HG02938 (cell line): Measurements from ENCODE around the gene INSM1.
"Not testable (repeated sequence)": the region's sequence is repeated elsewhere in the genome, so short reads cannot be mapped to it uniquely, and the experiment has no call there.

Source experiments
- ATAC-seq: cut with Tn5 transposase; IDR thresholded peaks from one replicate; pipeline ENCODE4 v1.9.1; 2021; ENCODE audit warnings: mild to moderate bottlenecking, moderate library complexity; ENCODE audit not compliant: unreplicated experiment

The INSM1 gene, protein sequence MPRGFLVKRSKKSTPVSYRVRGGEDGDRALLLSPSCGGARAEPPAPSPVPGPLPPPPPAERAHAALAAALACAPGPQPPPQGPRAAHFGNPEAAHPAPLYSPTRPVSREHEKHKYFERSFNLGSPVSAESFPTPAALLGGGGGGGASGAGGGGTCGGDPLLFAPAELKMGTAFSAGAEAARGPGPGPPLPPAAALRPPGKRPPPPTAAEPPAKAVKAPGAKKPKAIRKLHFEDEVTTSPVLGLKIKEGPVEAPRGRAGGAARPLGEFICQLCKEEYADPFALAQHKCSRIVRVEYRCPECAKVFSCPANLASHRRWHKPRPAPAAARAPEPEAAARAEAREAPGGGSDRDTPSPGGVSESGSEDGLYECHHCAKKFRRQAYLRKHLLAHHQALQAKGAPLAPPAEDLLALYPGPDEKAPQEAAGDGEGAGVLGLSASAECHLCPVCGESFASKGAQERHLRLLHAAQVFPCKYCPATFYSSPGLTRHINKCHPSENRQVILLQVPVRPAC

DNA sequence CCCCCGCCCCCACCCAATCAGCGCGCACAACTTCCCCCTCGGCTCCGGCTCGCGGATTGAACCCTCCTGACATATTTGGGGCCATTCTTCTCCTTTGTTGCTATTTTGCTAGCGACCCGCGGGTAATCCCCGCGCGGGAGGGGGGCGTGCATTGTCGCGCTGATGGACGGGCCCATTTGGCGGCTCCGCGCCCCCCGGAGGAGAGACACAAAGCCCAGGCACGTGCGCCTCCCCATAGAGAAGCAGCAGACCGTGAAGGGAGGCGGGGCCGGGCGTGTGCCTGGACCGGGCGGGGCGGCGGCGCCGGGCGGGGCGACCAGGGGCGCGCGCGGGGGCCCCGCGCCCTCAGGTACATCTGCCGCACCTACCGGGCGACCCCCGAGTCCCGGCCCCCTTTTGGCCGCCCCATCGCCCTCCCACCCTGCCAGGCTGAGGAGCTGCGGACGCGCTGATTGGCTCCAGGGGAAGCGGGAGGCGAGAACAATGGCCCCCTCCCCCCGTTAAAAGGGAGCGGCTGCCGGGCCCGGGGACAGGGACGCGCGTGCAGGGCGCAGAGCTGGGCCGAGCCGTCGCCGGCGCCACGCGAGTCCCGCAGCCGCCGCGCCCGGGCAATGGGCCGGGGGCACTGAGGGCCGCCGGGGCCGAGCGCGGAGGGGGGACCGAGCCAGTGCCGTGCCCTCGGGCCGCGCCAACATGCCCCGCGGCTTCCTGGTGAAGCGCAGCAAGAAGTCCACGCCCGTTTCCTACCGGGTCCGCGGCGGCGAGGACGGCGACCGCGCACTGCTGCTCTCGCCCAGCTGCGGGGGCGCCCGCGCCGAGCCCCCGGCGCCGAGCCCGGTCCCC lies at the start of gene INSM1:
Gene INSM1 (plus strand): TSS at position 530 of the 843 bp plus-strand sequence. CDS start 164 bp downstream, at position 694.
- no peak for ATAC-seq

DNA sequence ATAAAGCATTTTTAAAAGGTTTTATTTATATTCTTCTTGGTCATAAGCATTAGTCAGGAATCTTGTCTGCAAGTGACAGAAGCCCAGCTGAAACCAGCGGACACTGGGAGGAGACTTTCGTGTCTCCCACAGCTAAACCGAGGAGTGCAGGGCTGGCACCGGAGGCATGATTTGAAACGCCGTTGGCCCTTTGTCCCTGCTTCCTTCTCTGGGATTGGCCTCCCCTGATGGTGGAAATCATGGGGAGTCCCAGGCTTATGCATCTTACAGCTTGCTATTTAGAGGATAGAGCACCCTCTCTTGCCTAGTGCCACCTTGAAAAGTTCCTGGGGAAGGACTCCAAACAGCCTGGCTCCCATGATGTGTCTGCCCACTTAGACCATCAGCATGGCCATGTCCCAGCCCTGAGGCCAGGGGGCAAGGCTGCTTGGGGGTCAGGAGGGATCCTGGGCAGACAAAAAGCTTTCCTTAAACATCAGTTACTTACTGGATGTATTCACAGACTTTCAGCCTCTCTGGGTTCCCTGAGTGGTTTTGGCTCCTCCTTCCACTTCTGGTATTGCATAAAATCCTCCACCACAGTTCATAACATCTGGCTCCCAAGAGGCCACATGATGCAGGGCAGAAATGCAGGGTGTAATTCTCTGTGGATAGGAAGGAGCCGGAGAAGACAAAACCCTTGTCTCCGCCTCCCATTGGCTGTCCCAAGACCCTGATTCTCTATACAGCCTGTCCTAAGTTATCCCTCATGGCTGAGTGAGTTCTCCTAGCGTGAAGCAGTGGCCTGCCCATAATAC lies 49.3 kb upstream of the INSM1 start:
- no peak for ATAC-seq

DNA sequence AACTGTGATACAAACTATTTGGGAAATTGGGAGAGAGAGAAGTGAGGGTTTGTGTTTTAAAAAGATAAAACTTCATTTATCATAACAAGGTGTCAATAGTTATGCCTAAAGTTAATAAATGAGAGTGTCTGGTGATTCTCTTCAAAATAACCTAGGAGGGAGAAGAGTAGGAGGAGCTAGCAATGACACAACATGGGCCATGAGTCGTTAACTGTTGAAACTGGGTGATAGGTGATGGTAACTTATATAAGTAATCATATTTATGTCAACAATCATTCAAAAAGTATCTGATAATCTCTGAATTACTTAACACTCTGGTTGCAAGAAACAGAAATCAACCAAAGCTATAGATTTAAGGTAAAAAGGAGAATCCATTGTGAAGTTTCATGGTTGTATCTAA lies 46.8 kb upstream of the INSM1 start:
- ATAC-seq = no peak

DNA sequence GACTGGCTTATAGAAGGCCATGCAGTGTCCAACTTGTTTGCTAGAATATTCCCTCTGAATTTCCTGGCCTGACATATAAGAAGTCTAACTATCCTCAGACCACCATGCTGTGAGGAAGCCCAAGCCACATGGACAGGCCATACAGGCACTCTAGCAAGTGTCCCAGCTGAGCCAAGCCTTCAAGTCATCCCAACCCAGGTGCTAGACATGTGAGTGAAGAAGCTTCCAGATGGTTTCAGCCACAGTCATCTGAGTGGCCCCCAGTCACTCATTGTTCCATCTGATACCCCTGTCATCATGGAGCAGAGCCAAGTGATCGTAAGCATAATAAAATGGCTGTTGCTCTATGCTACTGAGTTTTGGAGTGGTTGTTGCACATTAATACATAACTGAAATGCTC lies 46.0 kb upstream of the INSM1 start:
- ATAC-seq = no peak

DNA sequence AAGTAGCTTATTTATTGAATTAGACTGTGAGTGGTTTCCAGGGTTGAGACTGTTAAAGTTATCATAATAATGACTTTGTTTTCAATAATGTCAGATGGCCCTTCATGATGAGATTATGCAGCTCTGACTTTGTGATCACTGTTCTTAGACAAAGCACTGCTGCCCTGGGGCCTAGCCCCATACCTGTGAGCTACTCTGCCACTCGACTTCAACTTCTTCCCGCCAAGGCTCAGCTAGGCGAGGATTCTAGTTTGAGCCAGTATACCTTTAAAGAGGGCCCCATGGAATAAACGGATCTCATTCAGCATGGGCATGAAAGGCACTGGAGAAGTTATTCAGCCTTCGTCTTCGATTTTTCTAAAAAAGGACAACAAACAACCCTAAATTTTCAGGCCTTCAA lies 45.0 kb upstream of the INSM1 start:
- ATAC-seq = no peak

DNA sequence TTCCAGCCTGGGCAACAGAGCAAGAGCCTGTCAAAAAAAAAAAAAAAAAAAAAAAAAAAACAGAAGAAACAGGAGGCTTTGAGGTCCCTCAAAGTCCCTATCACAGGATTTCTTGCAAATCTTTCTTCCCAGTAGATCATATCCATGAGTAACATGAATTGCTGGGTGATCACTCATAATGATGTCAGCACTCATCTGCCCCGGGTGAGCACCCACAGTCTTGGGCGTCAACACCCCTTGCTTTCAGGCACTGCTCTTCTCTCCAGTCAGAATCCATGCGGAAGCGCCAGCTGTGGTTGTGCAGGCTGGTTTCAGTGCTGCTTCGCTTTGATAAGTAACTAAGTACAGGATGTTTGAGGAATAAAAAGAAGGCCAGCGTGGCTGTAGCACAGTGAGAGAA lies 40.2 kb upstream of the INSM1 start:
- no peak for ATAC-seq

DNA sequence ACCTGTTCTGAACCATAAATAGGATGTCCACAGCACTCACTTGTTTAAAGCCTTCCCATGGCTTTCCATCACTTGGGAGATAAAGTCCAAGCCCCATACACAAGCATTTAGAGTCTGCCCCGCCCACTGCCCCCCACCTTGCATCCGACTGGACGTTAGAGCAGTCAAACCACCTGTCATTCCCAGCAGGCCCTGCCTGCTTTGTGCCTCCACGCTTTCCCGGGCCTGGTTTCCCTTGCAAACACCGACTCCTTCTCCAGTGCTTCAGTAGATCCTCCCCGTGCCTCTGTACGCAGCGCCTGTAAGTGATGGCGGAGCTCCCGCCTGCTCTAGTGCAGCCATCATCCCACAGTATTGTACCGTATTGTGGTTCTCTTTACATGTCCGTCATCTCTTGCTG lies 38.3 kb upstream of the INSM1 start:
- no peak for ATAC-seq

DNA sequence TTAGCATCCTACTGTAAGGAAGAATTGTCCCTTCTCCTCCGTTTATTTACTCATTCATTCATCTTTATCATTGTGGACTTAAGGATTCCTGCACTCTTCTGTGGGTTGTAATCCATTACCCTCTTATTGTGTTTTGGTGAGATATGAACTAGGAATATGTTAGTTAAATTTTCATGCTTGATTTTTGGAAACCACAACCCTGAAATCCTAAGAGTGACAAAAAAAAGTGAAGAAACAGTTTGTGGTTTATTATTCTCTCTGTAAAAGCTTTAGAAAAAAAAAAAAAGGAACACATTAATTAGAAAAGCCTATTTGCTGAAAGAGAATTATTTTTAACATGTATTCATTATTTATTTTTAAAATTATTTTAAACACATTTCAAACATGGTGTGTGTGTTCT lies 36.7 kb upstream of the INSM1 start:
- ATAC-seq = no peak

DNA sequence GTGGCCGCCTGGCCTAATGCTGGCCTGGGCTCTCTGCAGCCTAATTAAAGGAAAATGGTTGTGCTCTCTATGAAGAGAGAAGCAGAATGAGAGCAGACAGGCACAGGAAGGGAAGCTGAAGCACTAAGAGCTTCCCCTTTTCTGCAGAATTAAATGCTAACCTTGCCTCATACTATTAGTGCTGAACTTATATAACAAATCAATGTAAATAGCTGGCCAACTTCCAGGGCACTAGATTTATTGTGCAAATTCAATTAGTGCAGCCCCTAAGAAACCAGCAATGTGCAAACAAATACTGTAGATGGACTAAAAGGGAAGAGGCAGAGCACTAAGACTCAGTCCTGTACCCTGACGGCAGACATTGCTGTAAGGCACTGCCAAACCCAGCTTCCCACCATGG lies 36.1 kb upstream of the INSM1 start:
- no peak for ATAC-seq

DNA sequence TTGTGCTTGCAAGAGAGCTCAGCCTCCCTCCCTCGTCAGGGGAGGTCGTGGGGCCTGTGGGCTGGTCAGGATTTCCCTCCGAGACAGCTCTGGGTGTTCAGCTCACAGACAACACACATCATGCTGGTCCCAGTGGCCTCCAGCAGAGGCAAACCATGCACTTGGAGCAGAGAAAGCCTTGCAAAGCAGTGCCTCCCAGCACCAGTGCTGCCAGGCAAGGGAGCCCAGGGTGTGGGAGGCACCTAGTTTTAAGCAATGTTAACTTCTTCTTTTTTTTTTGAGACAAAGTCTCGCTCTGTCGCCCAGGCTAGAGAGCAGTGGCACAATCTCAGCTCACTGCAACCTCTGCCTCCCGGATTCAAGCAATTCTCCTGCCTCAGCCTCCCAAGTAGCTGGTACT lies 34.0 kb upstream of the INSM1 start:
- no peak for ATAC-seq

DNA sequence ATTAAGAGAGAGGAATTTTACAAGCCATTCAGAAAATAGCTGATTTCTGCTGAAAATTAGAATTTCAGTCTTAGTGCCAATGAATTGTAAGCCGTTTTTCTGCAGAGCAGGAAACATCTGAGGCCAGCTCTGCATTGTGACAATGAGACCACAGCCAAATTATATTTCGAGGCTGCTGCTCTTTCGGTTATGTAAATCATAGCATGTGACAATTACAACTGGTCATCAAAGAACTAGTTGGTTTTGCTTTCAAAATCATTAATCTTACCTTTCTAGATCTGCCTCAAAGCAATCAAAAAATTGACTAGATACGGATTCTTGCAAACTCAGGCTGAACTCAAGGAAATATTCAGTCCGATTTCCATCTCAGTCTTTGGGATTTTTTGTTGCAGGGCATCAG lies 33.4 kb upstream of the INSM1 start:
- peak; percentile 98 for ATAC-seq

DNA sequence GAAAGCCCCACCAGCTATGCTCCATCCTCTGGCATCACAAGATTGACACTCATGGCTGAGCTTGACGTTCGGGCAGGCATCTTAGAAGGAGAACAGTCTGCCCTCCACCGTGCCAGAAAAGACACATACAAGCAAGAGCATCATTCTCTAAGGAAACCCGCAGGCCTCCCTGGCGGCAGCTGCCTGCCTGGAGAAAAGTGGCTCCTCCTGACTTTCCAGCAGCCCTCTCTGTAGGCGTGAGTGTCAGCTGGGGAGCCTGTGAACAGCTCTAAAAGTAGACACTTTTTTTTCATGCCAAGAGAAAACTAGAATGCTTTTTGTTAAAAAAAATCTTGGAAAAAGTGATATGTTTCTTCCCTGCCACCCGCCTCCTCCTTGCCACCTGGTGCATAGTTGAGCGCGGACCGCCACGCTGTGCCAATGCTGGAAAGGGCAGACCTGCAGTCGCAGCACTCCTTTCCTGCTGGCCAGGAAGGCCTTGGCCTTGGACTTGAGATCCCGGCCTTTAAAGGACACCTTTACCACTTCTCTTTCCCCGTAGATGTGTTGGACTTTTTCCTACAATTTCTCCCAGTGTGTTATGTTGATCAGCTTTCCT lies 29.7 kb upstream of the INSM1 start:
- no peak for ATAC-seq

DNA sequence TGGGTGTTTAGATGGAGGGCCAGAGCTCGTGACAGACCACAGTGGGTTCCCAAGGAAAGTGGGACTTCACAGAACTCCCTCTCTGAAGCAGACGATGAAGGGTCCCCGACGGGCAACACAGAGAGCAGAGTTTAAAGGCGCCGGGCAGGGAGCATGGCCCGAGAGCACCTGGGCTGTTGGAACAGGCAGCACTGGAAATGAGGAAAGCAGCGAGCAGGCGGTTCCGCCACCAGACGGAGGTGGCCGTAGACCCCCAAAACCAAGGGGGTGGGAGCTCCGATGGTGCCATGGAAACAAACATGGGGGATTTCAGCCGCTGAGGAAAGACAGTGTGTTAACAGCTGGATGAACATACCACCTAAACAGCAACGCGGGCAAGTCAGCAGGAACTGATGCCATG lies 27.5 kb upstream of the INSM1 start:
- ATAC-seq = no peak

DNA sequence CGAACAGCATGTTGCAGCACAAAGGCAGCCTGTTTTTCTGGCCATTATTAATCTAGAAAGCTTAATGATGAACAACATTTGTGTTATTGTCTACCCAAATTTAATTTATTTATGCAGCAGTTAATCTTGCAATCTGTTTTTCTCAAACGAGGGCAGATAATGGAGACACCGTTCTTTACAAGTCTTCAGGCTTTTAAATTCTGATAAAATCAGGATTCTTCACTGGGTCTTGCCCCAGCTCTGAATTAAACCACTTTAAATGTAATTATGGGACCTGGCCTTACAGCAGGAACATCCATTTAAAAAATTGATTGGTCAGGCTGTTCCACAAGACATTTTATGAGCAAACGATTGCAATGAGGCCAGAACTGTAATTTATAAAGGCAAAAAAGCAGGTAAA lies 26.5 kb upstream of the INSM1 start:
- ATAC-seq = no peak

DNA sequence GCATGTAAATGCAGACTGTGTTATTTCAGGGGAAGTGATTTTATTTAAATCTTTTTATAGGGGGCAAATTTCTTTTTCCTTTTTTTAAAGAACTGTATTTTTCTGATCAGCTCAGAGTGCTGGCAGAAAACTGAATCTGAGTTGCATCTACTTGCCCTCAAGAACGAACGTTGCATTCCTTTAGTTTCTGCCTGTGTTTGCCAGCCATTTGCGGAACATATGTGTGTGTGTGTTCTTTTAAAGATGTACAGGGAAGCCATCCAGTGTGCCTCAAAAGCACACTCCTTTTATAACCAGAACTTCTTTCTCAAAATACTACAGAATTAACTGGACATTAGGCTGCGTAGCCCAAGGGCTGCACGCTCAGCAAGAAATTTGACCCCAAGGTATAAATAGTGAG lies 25.8 kb upstream of the INSM1 start:
- no peak for ATAC-seq

DNA sequence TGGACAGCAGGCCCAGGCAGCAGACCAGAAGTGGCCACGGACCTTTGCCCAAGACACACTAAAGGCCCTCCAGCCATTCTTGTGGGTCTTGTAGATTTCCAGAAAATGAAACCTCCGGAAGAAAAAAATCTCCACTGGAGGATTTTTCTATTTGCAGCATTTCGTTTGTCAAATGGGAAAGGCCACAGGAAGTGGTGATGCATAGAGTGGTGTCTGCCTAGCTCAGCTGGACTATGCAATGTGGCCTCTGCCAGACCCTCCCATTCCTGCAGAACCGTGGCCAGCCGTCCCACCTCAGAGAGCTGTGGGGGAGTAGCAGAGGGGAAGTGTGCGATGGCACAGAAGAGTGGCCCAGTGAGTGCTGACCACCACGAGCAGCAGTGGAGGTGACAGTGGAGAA lies 24.0 kb upstream of the INSM1 start:
- no peak for ATAC-seq

DNA sequence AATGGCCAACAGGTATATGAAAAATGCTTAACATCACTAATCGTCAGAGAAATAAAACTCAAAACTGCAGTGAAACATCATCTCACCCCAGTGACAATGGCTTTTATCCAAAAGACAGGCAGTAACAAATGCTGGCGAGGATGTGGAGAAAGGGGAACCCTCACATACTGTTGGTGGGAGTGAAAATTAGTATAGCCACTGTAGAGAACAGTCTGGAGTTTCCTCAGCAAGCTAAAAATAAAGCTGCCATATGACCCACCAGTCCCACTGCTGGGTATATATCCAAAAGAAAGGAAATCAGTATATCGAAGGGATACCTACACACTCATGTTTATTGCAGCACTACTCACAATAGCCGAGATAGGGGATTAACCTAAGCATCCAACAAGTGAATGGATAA lies 23.4 kb upstream of the INSM1 start:
- no peak for ATAC-seq

DNA sequence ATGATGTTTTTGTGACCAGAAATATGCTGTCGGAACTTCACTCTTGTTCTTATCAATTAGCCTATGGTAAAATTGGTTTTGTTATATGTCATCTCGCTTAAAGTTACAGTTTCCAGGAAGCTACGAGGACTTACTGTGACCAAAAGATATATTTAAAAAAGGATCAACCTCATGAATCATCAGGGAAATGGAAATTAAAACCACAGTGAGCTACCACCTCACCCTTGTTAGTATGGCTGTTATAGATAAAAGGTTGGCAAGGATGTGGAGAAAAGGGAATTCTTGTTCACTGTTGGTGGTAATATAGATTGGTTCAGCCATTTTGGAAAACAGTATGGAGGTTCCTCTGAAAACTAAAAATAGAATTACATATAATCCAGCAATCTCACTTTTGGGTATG lies 14.3 kb upstream of the INSM1 start:
- no peak for ATAC-seq

DNA sequence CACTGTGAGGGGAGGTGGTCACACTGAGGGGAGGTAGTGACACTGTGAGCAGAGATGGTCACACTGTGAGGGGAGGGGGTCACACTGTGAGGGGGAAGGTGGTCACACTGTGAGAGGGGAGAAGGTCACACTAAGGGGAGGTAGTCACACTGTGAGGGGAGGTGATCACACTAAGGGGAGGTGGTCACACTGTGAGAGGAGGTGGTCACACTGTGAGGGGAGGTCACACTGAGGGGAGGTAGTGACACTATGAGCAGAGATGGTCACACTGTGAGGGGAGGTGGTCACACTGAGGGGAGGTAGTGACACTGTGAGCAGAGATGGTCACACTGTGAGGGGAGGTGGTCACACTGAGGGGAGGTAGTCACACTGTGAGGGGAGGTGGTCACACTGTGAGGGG lies 12.4 kb upstream of the INSM1 start:
- ATAC-seq = not testable (repeated sequence)

DNA sequence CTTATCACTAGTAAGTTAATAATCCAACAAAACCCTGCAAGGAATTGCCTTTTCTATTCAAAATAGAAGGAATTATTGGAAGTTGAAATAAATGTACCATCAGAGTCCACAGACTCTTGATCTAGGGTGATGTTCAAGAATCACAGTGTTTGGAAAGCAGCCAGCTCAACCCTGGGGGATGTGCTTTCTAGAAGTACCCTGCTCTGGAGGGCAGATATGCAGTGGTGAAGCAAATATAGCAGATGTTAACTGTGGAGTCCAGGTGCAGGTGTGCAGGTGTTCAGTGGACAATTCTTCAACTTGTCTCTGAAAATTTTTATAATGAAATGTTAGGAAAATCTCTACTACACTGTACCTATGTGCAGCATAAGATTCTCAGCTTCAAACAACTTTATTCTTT lies 9.1 kb upstream of the INSM1 start:
- ATAC-seq = no peak

DNA sequence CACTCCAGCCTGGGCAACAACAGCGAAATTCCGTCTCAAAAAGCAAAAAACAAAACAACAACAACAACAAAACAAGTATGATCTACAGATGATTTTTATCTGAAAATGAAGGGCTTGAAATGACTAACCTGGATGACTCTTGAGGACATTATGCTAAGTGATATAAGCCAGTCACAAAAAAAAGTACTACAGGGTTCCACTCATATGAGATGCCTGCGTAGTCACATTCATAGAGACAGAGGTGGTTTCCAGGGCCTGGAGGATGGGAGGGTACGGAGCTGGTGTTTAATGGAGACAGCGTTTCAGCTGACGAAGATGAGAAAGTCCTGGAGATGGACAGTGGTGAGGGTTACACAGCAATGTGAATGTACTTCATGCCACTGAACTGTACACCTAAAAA lies 8.3 kb upstream of the INSM1 start:
- ATAC-seq = no peak
